GM23338 (cell line): ENCODE data around the gene MICALL1. TPM values are rescaled to one million over a fixed set of nuclear protein-coding genes. Genes with fewer than 3 reads are reported as not detected.

Experiments used
- ATAC-seq: fragments of 200-7000 bp; cut with Tn5 transposase; 3 replicates; pipeline ENCODE4 v1.9.1; 2020
- DNase-seq: peaks from one replicate; pipeline ENCODE4 v3.0.0-alpha.2; 2015; ENCODE audit warnings: low spot score
- H2AFZ ChIP-seq: fragments of 200-600 bp; sonication (generic); 2 replicates; pipeline ENCODE4 v1.8.0; 2016; ENCODE audit warnings: antibody characterized with exemption, mild to moderate bottlenecking, moderate library complexity
- H3F3A ChIP-seq: fragments of 200-600 bp; sonication (generic); replicated peaks from 2 replicates; pipeline ENCODE4 v1.8.0; 2017; ENCODE audit warnings: antibody characterized with exemption, mixed run types, low read depth
- H3K27ac ChIP-seq: fragments of 200-600 bp; sonication (generic); 2 replicates; pipeline ENCODE4 v1.6.1; 2016; ENCODE audit warnings: low read depth
- H3K27me3 ChIP-seq: fragments of 200-600 bp; sonication (generic); 2 replicates; pipeline ENCODE4 v1.8.0; 2016; ENCODE audit warnings: mild to moderate bottlenecking, mixed run types, moderate library complexity; ENCODE audit not compliant: insufficient read depth
- H3K36me3 ChIP-seq: fragments of 200-600 bp; sonication (generic); 2 replicates; pipeline ENCODE4 v1.8.0; 2016; ENCODE audit warnings: mild to moderate bottlenecking; ENCODE audit not compliant: insufficient read depth
- H3K4me1 ChIP-seq: fragments of 200-600 bp; sonication (generic); 2 replicates; pipeline ENCODE4 v1.8.0; 2016; ENCODE audit warnings: mild to moderate bottlenecking, moderate library complexity; ENCODE audit not compliant: insufficient read depth
- H3K4me2 ChIP-seq: fragments of 200-600 bp; sonication (generic); 2 replicates; pipeline ENCODE4 v1.7.1; 2017; ENCODE audit warnings: mixed run types
- H3K4me3 ChIP-seq: fragments of 200-600 bp; sonication (generic); 2 replicates; pipeline ENCODE4 v1.6.1; 2016; ENCODE audit warnings: mixed run types
- H3K79me2 ChIP-seq: fragments of 200-600 bp; sonication (generic); replicated peaks from 2 replicates; pipeline ENCODE4 v1.8.0; 2017; ENCODE audit warnings: mild to moderate bottlenecking; ENCODE audit not compliant: insufficient read depth
- H3K9me2 ChIP-seq: fragments of 200-600 bp; sonication (generic); 2 replicates; pipeline ENCODE4 v1.8.0; 2017; ENCODE audit not compliant: insufficient read depth
- H4K20me1 ChIP-seq: fragments of 200-600 bp; sonication (generic); replicated peaks from 2 replicates; pipeline ENCODE4 v1.8.0; 2017; ENCODE audit warnings: mild to moderate bottlenecking; ENCODE audit not compliant: insufficient read depth
- H3K27ac Mint-ChIP-seq: 2 replicates; pipeline ENCODE4 v1.8.0; 2020; ENCODE audit warnings: inconsistent platforms, mild to moderate bottlenecking, moderate library complexity, mixed read lengths
- H3K27me3 Mint-ChIP-seq: 3 replicates; pipeline ENCODE4 v1.8.0; 2022; ENCODE audit warnings: low read depth, mild to moderate bottlenecking, moderate library complexity, mixed read lengths, inconsistent platforms; ENCODE audit not compliant: insufficient read depth, poor library complexity
- H3K36me3 Mint-ChIP-seq: 3 replicates; pipeline ENCODE4 v1.8.0; 2021; ENCODE audit warnings: low read depth, mild to moderate bottlenecking, inconsistent platforms, moderate library complexity, mixed read lengths
- H3K4me1 Mint-ChIP-seq: 3 replicates; pipeline ENCODE4 v1.8.0; 2020; ENCODE audit warnings: mild to moderate bottlenecking, inconsistent platforms, mixed read lengths
- H3K4me3 Mint-ChIP-seq: 3 replicates; pipeline ENCODE4 v1.8.0; 2021; ENCODE audit warnings: moderate library complexity, mild to moderate bottlenecking, inconsistent platforms, mixed read lengths
- H3K9me3 Mint-ChIP-seq: 3 replicates; pipeline ENCODE4 v1.8.0; 2020; ENCODE audit warnings: moderate library complexity, mild to moderate bottlenecking, inconsistent platforms, mixed read lengths
- EZH2phosphoT487 ChIP-seq: fragments of 200-600 bp; sonication (generic); IDR thresholded peaks from one replicate; pipeline ENCODE4 v1.8.1; 2018; ENCODE audit warnings: antibody characterized with exemption; ENCODE audit not compliant: unreplicated experiment
- NANOG ChIP-seq: IDR thresholded peaks from 2 replicates; pipeline ENCODE4 v1.6.1; 2016; ENCODE audit warnings: antibody characterized with exemption, borderline replicate concordance
- POLR2AphosphoS5 ChIP-seq: IDR thresholded peaks from 2 replicates; pipeline ENCODE4 v1.6.1; 2016; ENCODE audit warnings: antibody characterized with exemption, low read depth
- ZNF114 ChIP-seq: fragments of 250-450 bp; sonication (Bioruptor Pico); IDR thresholded peaks from 2 replicates; pipeline ENCODE4 v1.5.0; 2020; ENCODE audit warnings: mild to moderate bottlenecking, moderate library complexity
- ZNF331 ChIP-seq: fragments of 250-450 bp; sonication (Bioruptor Pico); IDR thresholded peaks from 2 replicates; pipeline ENCODE4 v1.5.0; 2020; ENCODE audit warnings: low read depth, mild to moderate bottlenecking, moderate library complexity
- ZNF462 ChIP-seq: fragments of 250-450 bp; sonication (Bioruptor Pico); IDR thresholded peaks from 2 replicates; pipeline ENCODE4 v1.5.0; 2020; ENCODE audit warnings: mild to moderate bottlenecking, moderate library complexity
- polyA plus RNA-seq: library from polyadenylated mRNA; unstranded; fragments of >200 nt; fragmentation: Nextera tagmentation; extraction: Ambion mirVana; gene quantifications from 2 replicates; pipeline ENCODE4 v1.2.1, GENCODE V29; 2016
- total RNA-seq: library from RNA; depleted of rRNA; stranded (reverse); fragments of >200 nt; shearing (Covaris generic); gene quantifications from 2 replicates; pipeline ENCODE4 v1.2.3, GENCODE V29; 2014

MICALL1 gene
- total and polyA plus RNA-seq, 2 experiments from 2014 or later, result 5.9 to 33.1 TPM

- Histone ChIP-seq H3K27ac (no peak overlapping the region), H3K27me3 (peaks cover 25% of the 10 kb centered on the region), H4K20me1 (no peaks in the 10 kb centered on the region), H3K36me3 (no peaks in the 10 kb centered on the region), H3K4me3 (no peak overlapping the region), H3K4me2 (no peak overlapping the region), H2AFZ (no peak overlapping the region), H3K4me1 (peaks cover 10% of the 10 kb centered on the region), H3F3A (no peaks in the 10 kb centered on the region), H3K79me2 (no peaks in the 10 kb centered on the region), H3K9me2 (no peaks in the 10 kb centered on the region)
- DNase-seq, result no peak
- no peak overlapping the region for H3K4me3 Mint-ChIP-seq
- no peak for ATAC-seq
- TF ChIP-seq ZNF462 (CRISPR knock-in tag), result no peak
- TF ChIP-seq ZNF114 (CRISPR knock-in tag), result no peak
- no peak for TF ChIP-seq ZNF331 (CRISPR knock-in tag)
- TF ChIP-seq POLR2AphosphoS5, result no peak
- TF ChIP-seq NANOG, result no peak
- TF ChIP-seq EZH2phosphoT487, result no peak
- no peak overlapping the region for H3K27ac Mint-ChIP-seq
- H3K36me3 Mint-ChIP-seq, result no peaks in the 10 kb centered on the region
- no peaks in the 10 kb centered on the region for H3K9me3 Mint-ChIP-seq
- H3K4me1 Mint-ChIP-seq, result peaks cover 24% of the 10 kb centered on the region
- peaks cover 30% of the 10 kb centered on the region for H3K27me3 Mint-ChIP-seq
These were observed 80.3 kb downstream of the MICALL1 start for GRCh38 chr22:37986371-37986770.
